ENCODE measurements around the gene BLACAT1.

BLACAT1 gene

GRCh38 chr1:205447457-205448341 lies 8.1 kb downstream of the BLACAT1 start:
- ATAC-seq, result no peak
- TF ChIP-seq ZC3H10 (CRISPR knock-in tag; IDR thresholded peaks at IDR 0.05) (no peak), OSR1 (CRISPR knock-in tag; IDR thresholded peaks at IDR 0.05) (no peak), ZNF565 (CRISPR knock-in tag; conservative IDR thresholded peaks at IDR 0.05; ENCODE audit: low read depth) (no peak), TOX (CRISPR knock-in tag; IDR thresholded peaks at IDR 0.05; ENCODE audit: borderline replicate concordance) (no peak), ZFP3 (CRISPR knock-in tag; IDR thresholded peaks at IDR 0.05) (no peak), BACH2 (CRISPR knock-in tag; IDR thresholded peaks at IDR 0.05; ENCODE audit: borderline replicate concordance) (no peak), ARNTL (CRISPR knock-in tag; IDR thresholded peaks at IDR 0.05; ENCODE audit: borderline replicate concordance, low read depth) (no peak), ZNF70 (CRISPR knock-in tag; IDR thresholded peaks at IDR 0.05) (no peak), PPARA (CRISPR knock-in tag; IDR thresholded peaks at IDR 0.05; ENCODE audit: borderline replicate concordance) (no peak), ZFP30 (CRISPR knock-in tag; IDR thresholded peaks at IDR 0.05) (no peak), SNAI2 (CRISPR knock-in tag; IDR thresholded peaks at IDR 0.05) (no peak), RARB (CRISPR knock-in tag; IDR thresholded peaks at IDR 0.05) (no peak), ZNF8 (CRISPR knock-in tag; IDR thresholded peaks at IDR 0.05) (no peak)
- TF ChIP-seq, protein P1, sequence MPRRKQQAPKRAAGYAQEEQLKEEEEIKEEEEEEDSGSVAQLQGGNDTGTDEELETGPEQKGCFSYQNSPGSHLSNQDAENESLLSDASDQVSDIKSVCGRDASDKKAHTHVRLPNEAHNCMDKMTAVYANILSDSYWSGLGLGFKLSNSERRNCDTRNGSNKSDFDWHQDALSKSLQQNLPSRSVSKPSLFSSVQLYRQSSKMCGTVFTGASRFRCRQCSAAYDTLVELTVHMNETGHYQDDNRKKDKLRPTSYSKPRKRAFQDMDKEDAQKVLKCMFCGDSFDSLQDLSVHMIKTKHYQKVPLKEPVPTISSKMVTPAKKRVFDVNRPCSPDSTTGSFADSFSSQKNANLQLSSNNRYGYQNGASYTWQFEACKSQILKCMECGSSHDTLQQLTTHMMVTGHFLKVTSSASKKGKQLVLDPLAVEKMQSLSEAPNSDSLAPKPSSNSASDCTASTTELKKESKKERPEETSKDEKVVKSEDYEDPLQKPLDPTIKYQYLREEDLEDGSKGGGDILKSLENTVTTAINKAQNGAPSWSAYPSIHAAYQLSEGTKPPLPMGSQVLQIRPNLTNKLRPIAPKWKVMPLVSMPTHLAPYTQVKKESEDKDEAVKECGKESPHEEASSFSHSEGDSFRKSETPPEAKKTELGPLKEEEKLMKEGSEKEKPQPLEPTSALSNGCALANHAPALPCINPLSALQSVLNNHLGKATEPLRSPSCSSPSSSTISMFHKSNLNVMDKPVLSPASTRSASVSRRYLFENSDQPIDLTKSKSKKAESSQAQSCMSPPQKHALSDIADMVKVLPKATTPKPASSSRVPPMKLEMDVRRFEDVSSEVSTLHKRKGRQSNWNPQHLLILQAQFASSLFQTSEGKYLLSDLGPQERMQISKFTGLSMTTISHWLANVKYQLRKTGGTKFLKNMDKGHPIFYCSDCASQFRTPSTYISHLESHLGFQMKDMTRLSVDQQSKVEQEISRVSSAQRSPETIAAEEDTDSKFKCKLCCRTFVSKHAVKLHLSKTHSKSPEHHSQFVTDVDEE (CRISPR knock-in tag; IDR thresholded peaks at IDR 0.05), result no peak
- TF ChIP-seq, protein P2, sequence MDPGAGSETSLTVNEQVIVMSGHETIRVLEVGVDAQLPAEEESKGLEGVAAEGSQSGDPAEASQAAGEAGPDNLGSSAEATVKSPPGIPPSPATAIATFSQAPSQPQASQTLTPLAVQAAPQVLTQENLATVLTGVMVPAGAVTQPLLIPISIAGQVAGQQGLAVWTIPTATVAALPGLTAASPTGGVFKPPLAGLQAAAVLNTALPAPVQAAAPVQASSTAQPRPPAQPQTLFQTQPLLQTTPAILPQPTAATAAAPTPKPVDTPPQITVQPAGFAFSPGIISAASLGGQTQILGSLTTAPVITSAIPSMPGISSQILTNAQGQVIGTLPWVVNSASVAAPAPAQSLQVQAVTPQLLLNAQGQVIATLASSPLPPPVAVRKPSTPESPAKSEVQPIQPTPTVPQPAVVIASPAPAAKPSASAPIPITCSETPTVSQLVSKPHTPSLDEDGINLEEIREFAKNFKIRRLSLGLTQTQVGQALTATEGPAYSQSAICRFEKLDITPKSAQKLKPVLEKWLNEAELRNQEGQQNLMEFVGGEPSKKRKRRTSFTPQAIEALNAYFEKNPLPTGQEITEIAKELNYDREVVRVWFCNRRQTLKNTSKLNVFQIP (CRISPR knock-in tag; IDR thresholded peaks at IDR 0.05; ENCODE audit: borderline replicate concordance, low read depth), result no peak

DNA sequence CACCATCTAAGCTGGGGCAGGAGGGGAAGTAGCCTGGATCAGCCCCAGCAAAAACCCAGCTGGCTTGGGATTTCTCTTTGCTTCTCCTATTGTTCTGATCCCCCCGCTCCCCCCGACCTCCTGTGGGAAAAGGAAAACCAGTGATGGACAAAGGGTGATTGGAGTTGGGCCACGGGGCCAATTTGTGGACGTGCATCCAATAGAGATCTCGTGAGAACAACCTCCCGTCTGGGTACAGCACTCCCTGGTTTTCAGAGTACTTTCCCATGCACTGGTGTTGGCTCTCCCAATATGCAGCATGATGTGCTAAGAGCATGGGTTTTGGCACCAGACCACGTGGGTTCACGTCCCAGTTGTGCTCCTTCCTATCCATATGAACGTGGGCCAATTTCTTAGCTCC lies 9.0 kb downstream of the BLACAT1 start:
- TF ChIP-seq ESRRG (CRISPR knock-in tag; IDR thresholded peaks at IDR 0.05) (no peak), ISL1 (CRISPR knock-in tag; IDR thresholded peaks at IDR 0.05) (no peak), ZNF565 (CRISPR knock-in tag; conservative IDR thresholded peaks at IDR 0.05; ENCODE audit: low read depth) (no peak), BACH2 (CRISPR knock-in tag; IDR thresholded peaks at IDR 0.05; ENCODE audit: borderline replicate concordance) (no peak), ZFP3 (CRISPR knock-in tag; IDR thresholded peaks at IDR 0.05) (no peak), SNAI2 (CRISPR knock-in tag; IDR thresholded peaks at IDR 0.05) (no peak), ZFP30 (CRISPR knock-in tag; IDR thresholded peaks at IDR 0.05) (no peak), TCF4 (CRISPR knock-in tag; IDR thresholded peaks at IDR 0.05; ENCODE audit: borderline replicate concordance) (no peak), ZC3H10 (CRISPR knock-in tag; IDR thresholded peaks at IDR 0.05) (no peak), TOX (CRISPR knock-in tag; IDR thresholded peaks at IDR 0.05; ENCODE audit: borderline replicate concordance) (no peak), OSR1 (CRISPR knock-in tag; IDR thresholded peaks at IDR 0.05) (no peak), CSDC2 (CRISPR knock-in tag; IDR thresholded peaks at IDR 0.05) (no peak), PPARA (CRISPR knock-in tag; IDR thresholded peaks at IDR 0.05; ENCODE audit: borderline replicate concordance) (no peak), RARB (CRISPR knock-in tag; IDR thresholded peaks at IDR 0.05) (no peak), GLIS3 (CRISPR knock-in tag; IDR thresholded peaks at IDR 0.05) (no peak)
- TF ChIP-seq, protein P2 (CRISPR knock-in tag; IDR thresholded peaks at IDR 0.05; ENCODE audit: borderline replicate concordance, low read depth), result no peak
- TF ChIP-seq, protein P3, sequence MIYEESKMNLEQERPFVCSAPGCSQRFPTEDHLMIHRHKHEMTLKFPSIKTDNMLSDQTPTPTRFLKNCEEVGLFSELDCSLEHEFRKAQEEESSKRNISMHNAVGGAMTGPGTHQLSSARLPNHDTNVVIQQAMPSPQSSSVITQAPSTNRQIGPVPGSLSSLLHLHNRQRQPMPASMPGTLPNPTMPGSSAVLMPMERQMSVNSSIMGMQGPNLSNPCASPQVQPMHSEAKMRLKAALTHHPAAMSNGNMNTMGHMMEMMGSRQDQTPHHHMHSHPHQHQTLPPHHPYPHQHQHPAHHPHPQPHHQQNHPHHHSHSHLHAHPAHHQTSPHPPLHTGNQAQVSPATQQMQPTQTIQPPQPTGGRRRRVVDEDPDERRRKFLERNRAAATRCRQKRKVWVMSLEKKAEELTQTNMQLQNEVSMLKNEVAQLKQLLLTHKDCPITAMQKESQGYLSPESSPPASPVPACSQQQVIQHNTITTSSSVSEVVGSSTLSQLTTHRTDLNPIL (CRISPR knock-in tag; IDR thresholded peaks at IDR 0.05; ENCODE audit: low read depth), result no peak
- no peak for ATAC-seq

- TF ChIP-seq ZC3H10 (CRISPR knock-in tag; IDR thresholded peaks at IDR 0.05) (no peak), ZFP3 (CRISPR knock-in tag; IDR thresholded peaks at IDR 0.05) (no peak), PPARA (CRISPR knock-in tag; IDR thresholded peaks at IDR 0.05; ENCODE audit: borderline replicate concordance) (no peak)
- TF ChIP-seq, protein P4, sequence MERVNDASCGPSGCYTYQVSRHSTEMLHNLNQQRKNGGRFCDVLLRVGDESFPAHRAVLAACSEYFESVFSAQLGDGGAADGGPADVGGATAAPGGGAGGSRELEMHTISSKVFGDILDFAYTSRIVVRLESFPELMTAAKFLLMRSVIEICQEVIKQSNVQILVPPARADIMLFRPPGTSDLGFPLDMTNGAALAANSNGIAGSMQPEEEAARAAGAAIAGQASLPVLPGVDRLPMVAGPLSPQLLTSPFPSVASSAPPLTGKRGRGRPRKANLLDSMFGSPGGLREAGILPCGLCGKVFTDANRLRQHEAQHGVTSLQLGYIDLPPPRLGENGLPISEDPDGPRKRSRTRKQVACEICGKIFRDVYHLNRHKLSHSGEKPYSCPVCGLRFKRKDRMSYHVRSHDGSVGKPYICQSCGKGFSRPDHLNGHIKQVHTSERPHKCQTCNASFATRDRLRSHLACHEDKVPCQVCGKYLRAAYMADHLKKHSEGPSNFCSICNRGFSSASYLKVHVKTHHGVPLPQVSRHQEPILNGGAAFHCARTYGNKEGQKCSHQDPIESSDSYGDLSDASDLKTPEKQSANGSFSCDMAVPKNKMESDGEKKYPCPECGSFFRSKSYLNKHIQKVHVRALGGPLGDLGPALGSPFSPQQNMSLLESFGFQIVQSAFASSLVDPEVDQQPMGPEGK (CRISPR knock-in tag; IDR thresholded peaks at IDR 0.05; ENCODE audit: borderline replicate concordance), result no peak
- no peak for ATAC-seq
Measured at GRCh38 chr1:205445646-205445935, 10.3 kb downstream of the BLACAT1 start.
